GM12864 (cell line): ENCODE measurements around the gene MTA3.
"Not testable (repeated sequence)": the region's sequence is repeated elsewhere in the genome, so short reads cannot be mapped to it uniquely, and the experiment has no call there.

Source experiments
- DNase-seq: peaks from one replicate; pipeline ENCODE4 v3.0.0-alpha.2; 2011; ENCODE audit warnings: low read depth
- H3K4me3 ChIP-seq: 2 replicates; pipeline ENCODE4 v1.5.1; 2011; ENCODE audit warnings: mild to moderate bottlenecking, low read depth, low read length, control low read depth
- CTCF ChIP-seq: IDR thresholded peaks from 2 replicates; pipeline ENCODE4 v1.5.1; 2011; ENCODE audit warnings: low read depth, mild to moderate bottlenecking, moderate library complexity, low read length, control low read depth, inconsistent platforms; ENCODE audit errors: missing control alignments

MTA3 gene

GRCh38 chr2:42556315-42556890 is 12.0 kb upstream of the MTA3 start:
- H3K4me3 ChIP-seq, result no peak overlapping the region
- no peak for DNase-seq
- TF ChIP-seq CTCF, result no peak

GRCh38 chr2:42557306-42557705 is 11.1 kb upstream of the MTA3 start:
- no peak overlapping the region for H3K4me3 ChIP-seq
- TF ChIP-seq CTCF, result no peak
- no peak for DNase-seq

- no peak for DNase-seq
- H3K4me3 ChIP-seq, result no peak overlapping the region
- TF ChIP-seq CTCF, result no peak
These were observed 9.6 kb upstream of the MTA3 start for GRCh38 chr2:42558827-42559226.

- not testable (repeated sequence) for H3K4me3 ChIP-seq, DNase-seq
These were observed 8.3 kb upstream of the MTA3 start for GRCh38 chr2:42560133-42560532.

- H3K4me3 ChIP-seq, result no peak overlapping the region
- no peak for DNase-seq
- TF ChIP-seq CTCF, result no peak
These were observed 7.5 kb upstream of the MTA3 start for GRCh38 chr2:42560899-42561298.

GRCh38 chr2:42562474-42563144 is 5.8 kb upstream of the MTA3 start:
- DNase-seq, result no peak
- H3K4me3 ChIP-seq, result no peak overlapping the region
- no peak for TF ChIP-seq CTCF

- no peak for TF ChIP-seq CTCF
- DNase-seq, result no peak
- H3K4me3 ChIP-seq, result no peak overlapping the region
These were observed 2.4 kb upstream of the MTA3 start for GRCh38 chr2:42566025-42566424.
